GM18868 (cell line): ENCODE data around the gene UBE3C.

ENCODE experiments used
- ATAC-seq: cut with Tn5 transposase; IDR thresholded peaks from one replicate; pipeline ENCODE4 v1.9.1; 2021; ENCODE audit warnings: mild to moderate bottlenecking, moderate library complexity; ENCODE audit not compliant: unreplicated experiment

UBE3C gene

DNA sequence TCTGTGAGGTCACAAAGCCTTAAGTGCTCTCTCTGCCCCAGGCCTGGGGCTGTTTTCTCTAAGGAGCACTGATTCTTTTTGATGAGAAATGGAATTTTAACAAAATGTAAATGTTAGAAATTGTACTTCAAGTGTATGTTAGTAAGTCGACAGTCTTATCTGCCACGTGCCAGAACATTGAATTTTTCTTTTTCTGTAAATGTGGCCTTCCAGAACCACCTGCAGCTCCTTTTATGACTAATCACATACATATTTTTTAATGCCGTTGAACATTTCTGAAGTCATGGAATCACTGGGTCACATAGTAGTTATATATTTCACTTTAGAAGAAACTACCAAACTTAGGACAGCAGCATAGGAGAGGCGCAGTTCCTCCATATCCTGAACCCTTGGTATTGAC is 38.0 kb downstream of the UBE3C start:
- ATAC-seq: no peak

DNA sequence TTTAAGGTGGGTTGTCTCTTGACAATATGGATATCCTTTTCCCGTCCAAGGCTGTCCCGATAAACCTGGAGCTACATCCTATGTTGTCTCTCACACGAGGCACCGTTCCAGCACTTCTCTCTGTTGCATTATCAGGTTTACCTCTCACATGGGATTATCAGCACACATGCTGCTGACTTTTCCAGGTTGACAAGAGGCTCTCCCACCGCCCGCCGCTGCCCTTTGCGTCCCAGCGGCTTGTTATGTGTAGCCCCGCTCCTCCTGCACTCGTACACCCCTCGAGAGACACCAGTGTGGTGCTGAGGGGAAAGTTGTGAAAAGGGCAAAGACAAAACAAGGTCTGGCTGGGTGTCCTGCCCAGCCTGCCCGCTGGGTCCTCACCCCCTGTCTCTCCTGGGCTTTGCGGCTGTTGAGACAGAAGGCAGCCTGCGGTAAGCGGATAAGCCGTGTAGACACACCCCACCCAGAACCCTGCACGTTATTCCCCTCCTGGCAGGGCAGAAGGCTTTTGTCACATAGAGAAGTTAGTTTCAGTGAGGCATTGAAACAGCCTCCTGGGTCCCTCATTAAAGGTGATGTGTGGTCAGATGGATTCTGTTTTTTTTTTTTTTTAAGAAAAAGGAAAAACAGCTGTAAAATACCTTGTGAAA is 38.7 kb downstream of the UBE3C start:
- no peak for ATAC-seq

- ATAC-seq: no peak
Observed at GRCh38 chr7:157177983-157178381, 39.3 kb downstream of the UBE3C start.

DNA sequence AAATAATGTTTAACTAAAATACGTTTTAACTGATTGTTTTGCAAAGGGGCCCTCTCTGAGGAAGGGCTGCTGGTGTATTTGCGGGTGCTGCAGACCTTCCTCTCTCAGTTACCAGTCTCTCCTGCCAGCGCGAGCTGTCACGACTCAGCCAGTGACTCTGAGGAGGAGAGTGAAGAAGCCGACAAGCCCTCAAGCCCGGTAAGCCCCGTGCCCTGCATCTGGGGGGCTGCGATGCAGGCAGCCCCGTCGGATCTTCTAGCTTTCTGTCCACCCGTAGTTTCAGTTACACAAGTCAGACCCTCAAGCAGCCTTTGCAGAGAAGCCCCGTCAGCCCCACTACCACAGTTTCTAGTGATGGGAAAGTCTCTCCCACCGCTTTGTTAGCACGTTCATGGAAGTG is 45.1 kb downstream of the UBE3C start:
- ATAC-seq: no peak

DNA sequence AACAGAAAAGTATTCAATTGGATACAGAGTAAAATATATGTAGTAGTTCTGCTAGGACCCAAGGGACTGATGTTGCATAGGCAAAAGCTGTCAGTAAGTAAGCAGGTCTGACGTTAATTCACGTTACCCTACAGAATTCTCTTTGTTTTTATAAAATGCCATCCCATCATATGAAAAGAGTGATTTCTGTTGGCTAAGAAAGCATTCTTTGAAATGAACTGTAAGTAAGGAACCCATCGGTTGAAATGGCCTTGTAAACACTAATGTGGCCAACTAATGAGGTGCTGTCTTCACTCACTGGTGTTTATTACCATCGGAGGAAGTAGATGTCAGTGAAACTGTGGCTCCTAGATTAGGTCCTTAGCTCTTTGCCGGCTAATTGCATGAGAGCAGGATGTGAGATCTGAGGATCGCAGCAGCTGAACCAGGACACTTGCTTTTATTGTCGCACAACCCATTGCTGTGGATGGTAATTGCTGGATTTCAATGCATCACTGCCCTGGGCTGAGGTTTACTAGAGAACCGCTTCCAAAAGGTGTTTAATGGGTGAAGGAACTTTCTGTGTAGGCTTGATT is 49.5 kb downstream of the UBE3C start:
- no peak for ATAC-seq

GRCh38 chr7:157189405-157189804 is 50.7 kb downstream of the UBE3C start:
- ATAC-seq: no peak

GRCh38 chr7:157192861-157193260 is 54.1 kb downstream of the UBE3C start:
- no peak for ATAC-seq

- ATAC-seq: no peak
Observed at GRCh38 chr7:157193274-157193673, 54.5 kb downstream of the UBE3C start.

DNA sequence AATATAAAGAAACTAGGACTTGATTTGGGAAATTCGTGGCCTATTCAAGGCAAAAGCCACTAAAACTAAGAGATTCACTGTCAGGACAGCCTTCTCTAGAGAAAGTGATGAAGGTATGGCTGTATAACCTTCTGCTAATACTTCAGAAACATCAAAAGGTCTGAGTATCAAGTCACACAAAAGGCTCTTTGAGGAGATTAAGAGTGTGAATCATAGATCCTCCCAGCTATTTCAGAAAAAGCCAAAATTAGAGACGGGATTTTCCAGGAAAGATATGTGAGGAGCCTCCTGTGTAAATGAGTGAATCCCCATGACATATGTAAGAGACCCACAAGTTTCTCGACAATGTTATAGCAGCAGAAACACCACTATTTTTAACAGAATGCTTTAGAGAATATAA is 56.2 kb downstream of the UBE3C start:
- ATAC-seq: no peak

DNA sequence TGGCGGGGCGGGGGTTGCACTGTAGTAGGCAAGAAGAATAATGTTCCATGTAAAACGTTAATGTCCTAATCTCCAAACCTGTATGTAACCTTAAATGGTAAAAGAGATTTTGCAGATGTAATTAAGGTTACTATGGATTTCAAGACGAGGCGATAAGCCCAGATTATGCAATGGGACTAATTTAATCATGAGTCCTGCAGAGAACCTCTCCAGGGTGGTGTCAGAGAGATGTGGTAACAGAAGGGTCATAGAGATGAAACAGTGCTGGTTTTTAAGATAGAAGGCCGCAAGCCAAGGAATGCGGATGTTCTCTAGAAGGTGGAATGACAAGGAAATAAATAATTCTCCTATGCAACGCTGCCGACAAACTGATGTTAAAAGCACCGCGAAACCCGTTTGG is 57.1 kb downstream of the UBE3C start:
- no peak for ATAC-seq

DNA sequence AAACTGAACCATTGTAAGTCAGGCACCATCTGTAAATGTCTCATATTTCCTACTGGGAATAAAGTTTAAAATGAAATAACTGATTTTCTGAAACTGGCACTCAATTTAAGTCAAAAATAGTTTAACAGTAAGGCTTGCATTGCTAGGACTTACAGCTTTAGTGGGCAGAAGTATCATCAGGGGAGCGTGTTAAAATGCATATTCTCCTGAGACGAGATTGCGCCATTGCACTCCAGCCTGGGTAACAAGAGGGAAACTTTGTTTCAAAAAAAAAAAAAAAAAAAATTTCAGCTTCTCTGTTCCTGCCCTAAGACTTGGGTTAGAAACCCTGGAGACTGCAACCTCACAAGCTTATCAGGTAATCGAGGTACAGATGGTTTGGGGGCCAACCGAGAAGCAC is 65.4 kb downstream of the UBE3C start:
- ATAC-seq: no peak

DNA sequence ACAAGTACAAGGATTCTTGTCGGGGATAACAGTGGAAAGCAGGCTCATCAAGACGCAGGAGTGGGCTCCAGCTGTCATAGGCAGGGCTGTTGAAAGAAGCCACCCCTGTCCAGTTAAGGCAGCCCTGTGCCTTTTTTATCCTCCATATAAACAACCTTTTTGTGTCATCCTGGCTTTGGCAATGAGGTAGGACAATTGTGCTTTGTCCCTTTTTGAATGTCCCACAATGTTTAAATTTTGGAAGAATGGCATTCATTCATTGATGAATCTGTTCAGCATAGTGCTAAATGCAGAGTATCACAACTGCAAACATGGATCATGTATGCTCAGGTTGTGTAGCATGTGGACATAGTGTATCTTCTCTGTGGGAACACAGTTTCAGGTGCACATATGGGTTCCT is 66.7 kb downstream of the UBE3C start:
- ATAC-seq: no peak

- no peak for ATAC-seq
Observed at GRCh38 chr7:157208571-157209413, 70.1 kb downstream of the UBE3C start.

DNA sequence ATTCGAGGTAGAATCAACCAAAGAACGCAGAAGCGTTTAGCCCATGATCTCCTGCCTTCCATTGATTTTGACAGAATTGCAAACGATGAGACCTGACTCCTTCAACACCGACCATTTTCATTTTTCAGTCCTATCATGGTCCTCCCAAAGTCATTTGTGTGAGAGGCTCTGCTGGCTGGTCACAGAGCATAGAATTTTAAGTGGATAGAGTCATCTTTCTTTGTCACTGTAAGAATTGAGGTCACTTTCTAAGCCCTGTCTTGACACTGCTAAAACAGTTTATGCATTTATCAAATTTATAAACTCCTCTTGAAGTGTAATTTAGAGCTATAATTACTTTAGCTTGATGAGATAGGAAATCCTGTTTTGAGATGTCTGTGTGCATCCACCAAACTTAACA is 72.0 kb downstream of the UBE3C start:
- no peak for ATAC-seq

DNA sequence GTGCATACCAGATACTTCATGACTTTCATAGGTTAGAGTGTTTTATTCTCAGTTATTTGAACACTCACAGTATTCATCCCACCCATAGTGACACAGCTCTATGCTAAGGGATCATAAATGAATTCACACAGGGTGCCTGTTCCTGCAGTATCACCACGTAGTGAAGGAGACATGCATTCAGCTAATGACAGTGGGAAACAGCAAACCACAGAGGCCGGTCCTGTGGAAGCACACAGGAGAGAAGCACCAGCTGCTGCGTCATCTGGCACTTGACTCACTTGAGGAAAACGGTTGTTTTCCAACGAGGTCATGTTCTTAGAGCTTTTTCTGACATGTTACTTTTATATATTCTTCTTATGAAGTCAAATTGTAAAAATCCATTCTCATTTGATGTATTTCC is 73.0 kb downstream of the UBE3C start:
- no peak for ATAC-seq

DNA sequence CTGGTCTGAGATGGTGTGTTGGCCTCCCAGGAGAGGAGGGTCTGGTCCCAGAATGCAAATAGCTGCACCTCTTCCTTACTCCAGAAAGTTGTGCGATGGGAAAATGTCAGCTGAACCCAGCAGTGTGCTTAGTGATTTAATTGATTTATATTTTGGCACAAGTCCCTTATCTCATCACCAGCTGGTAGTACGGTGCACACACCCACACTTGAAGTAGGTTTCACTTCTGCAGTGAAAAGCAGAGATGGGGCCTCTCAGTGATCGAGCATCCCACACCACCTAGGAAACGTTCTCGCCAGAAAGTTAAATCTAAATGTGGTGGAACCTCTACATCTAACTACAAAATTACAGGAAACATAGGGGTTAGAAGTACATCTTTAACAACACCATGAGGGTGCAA is 80.4 kb downstream of the UBE3C start:
- ATAC-seq: peak; percentile 99

DNA sequence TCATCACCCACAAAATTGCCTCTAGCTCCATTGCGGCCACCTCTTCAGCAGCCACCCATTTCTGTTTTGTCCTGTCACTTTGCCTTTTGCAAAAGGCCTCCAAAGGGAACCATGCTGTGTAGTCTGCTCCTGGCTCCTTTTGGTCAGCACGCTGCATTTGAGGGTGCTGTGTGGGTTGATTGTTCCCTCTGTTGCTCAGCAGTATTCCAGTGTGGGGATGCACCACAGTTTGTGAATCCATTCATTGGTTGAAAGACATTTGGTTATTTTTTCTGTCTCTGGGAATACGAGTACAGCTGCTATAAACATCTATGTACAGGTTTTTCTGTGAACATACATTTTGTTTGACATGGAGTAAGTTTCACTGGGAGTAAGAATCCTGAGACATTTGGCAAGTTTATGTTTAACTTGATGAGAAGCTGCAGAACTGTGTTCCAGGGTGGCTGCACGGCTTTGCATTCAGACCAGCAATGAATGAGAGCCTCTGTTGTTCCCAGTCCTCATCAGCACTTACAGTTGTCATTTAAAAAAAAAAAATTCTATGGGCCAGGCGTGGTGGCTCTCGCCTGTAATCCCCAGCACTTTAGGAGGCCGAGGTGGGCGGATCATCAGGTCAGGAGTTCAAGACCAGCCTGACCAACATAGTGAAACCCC is 82.3 kb downstream of the UBE3C start:
- ATAC-seq: no peak

DNA sequence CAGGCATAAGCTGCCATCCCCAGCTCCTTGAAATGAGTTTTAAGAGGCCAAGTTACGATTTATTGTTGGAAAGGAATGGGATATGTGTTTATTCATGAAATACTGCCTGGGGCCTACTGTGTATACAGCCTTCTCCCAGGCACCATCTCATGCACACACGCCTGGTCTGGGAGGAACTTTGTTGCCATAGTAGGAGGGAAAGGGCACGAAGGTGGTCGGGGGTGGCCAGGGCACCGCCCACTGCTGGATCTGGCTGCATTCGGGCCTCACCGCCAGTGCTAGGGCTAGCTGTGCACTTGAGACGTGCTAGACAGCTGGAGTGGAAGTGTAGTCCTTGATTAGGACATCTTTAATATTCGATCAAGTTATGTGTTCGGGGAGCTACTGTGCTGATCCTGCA is 84.0 kb downstream of the UBE3C start:
- ATAC-seq: no peak

- ATAC-seq: no peak
Observed at GRCh38 chr7:157224627-157225026, 85.9 kb downstream of the UBE3C start.

GRCh38 chr7:157228864-157229422 is 90.2 kb downstream of the UBE3C start:
- ATAC-seq: no peak

GRCh38 chr7:157233677-157234076 is 95.0 kb downstream of the UBE3C start:
- no peak for ATAC-seq
